Umbilical cord (tissue), 2 donors: ENCODE data around the gene CORO2A. TPM values are rescaled to one million over a fixed set of nuclear protein-coding genes. Genes with fewer than 3 reads are reported as not detected.

ENCODE experiments used
- DNase-seq: peaks from one replicate; pipeline ENCODE4 v3.0.0-alpha.2; 2015; ENCODE audit warnings: low spot score
- total RNA-seq: library from RNA; depleted of rRNA; stranded (reverse); fragments of >200 nt; gene quantifications from one replicate; pipeline ENCODE4 v1.2.3, GENCODE V29; 2014; ENCODE audit warnings: low replicate concordance; ENCODE audit not compliant: insufficient read depth

CORO2A gene
- total RNA-seq, 1 donor from 2014 or later, result 3.9 TPM

DNA sequence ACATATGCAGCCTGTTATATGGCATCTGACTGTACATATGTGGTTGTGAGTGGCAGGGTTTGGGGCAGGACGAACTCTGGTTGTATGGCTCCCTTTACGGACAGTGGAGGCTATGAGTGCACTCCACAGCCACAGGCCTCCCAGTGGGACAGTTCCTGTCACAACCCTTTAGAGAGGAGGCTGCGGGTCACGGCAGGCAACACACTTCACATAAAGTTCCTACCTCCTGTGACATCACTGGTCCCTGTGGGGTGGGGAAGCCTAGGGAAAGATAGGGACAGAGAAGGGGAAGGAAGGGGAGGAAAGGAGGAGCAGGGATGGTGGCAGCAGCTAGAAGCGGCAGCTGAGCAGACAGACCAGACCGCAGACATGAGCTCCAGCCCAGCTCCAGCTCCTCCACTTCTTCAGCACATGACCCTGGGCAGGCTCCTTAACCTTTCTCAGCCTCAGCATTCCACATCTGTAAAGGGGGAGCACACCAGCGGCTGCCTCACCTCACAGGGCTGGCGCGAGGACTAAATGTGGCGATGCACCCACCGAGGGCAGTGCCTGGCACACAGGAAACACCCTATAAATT lies 27.4 kb upstream of the CORO2A start:
- no peak for DNase-seq

DNA sequence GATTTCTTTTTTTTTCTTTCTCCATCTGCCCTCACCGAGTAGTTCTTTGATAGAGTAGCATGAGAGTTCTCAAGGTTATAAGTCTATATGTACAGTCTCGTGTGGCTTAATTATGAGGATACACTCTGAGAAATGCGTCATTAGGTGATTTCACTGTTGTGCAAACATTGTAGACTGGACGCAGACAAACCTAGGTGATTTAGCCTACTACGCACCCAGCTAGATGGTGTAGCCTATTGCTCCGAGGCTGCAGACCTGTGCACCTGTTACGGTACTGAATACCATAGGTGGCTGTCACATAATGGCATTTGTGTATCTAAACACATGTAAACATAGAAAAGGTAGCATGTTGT lies 26.9 kb upstream of the CORO2A start:
- no peak for DNase-seq

DNA sequence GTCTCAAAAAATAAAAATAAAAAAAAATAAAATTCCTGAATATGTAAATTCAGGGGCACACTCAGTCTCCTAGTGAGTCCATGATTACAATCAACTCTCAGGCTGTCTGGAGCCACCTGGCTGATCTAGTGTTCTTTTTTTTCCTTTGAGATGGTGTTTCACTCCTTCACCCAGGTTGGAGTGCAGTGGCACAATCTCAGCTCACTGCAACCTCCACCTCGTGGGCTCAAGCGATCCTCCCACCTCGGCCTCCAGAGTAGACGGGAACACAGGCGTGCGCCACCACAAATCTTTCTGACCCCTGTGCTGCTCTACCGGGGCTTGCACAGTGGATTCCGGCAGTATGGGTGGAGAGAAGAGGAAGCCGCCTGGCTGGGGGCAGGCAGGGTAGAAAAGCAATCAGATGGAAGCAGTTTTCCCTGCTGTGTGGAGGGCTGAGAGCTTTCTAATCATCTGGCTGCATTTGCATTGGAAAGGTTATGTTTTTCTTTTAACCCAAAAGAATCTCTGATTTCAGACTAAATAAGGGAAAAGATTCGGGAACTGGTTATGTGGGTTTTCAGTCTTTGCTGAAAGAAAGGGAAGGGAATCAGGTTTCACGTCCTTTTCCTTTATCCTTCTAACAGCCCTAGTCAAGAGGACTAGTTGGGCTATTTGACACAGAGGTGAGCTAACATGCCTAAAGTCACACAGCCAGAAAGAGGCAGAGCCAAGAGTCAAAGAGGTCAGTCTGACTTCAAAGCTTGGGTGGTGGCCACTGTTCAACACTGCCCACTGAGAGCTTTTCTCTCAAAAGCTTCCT lies 26.3 kb upstream of the CORO2A start:
- DNase-seq, result peak; percentile 21

DNA sequence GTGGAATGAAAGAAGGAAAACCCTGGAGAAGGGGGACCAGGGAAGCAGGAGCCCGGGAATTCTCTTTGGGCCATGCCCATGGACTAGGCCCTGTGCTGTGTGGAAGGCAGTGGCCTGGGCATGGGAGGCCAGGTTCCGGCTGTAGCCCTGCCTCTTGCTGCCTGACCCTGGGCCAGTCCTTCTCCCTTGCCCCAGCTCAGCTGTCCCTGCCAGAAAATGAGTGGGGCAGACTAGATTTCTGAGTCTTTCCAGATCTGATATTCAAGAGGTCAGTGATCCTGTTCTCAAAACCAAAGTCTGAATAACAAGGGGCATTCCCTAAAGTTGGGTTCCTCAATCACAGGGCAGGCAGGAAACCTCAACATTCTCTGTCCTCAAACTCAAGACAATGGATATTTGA lies 24.8 kb upstream of the CORO2A start:
- no peak for DNase-seq

DNA sequence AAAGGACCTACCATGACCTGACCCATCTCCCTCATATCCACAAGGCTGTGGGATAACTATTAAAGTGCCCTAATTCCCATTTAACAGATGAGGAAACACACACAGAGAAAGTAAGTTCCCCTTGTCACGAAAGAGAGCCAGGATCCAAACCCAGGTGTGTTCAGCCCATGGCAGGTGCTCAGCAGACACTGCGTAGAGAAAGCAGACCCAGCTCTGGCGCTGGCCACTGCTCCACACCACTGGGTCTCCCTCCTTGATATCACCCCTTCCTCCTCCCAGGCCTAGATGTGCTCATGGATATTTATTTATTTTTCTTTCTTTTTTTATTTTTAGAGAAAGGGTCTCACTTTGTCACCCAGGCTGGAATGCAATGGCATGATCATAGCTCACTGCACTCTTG lies 24.0 kb upstream of the CORO2A start:
- DNase-seq, result no peak

DNA sequence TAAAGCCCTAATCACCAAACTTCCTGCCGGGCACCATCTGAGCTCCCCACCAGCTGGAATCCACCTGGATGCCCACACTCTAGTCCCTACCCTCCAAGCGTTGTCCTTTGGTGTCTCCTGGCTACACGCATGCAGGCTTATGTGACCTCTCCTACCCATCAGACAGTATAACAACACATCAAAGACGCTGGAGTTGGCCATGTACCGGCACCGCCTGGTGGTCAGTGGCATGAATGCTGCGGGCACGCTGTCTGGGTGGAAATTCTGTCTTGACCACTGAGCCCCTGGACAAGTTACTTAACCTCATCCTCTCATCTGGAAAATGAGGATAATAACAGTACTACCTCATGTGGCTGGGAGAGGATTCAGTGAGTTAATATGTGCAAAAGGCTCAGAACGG lies 23.4 kb upstream of the CORO2A start:
- no peak for DNase-seq

DNA sequence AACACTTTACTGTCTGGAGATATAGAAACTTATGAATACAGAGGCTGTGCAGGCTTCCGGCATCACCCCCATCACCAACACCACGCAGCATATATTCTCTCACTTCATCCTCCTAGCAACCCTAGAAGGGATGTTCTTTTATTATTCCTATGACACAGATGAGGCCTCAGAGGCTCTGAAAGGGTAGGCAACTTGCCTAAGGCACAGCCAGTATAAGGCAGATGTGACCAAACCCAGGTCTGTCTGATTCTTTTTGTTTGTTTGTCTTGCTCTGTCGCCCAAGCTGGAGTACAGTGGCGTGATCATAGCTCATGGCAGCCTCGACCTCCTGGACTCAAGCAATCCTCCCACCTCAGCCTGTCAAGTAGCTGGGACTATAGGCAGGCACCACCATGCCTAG lies 22.8 kb upstream of the CORO2A start:
- peak; percentile 17 for DNase-seq

DNA sequence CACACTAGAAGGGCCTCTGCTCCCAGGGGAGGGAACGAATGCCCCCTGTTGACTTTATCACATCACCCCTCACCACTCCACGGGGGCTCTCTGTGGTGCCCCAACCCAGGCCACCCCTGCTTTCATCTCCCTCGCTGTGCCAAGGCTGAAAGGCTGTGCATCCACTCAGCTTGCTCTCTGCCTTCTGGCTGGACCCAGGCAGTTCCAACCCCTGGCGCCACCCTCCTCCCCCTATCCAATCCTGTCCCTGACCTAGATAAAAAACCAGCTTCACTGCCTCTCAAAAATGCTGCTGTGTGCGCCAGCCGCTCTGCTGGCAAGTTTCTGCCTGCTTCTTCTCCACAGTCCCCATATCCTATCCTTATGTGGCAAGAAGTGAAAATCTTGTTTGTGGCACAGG lies 22.4 kb upstream of the CORO2A start:
- peak; percentile 32 for DNase-seq

DNA sequence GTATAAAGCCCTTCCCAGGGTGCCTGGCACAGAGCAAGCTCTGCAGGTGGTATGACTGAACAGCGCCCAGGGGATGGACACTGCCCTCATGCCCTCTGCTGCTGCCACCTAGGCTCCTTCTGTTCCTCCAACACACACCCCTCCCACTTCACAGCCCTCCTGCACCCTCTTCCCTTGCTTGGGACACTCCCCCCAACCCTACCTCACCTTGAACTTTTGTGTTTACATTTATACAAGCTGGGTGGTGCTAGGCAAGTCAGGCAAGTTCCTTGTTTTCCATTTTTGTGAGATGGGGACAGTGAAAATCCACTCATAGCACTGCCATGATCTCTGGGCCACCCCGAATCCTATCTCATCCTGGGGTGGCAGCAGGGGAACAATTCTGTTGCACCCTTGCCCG lies 18.8 kb upstream of the CORO2A start:
- DNase-seq, result no peak

DNA sequence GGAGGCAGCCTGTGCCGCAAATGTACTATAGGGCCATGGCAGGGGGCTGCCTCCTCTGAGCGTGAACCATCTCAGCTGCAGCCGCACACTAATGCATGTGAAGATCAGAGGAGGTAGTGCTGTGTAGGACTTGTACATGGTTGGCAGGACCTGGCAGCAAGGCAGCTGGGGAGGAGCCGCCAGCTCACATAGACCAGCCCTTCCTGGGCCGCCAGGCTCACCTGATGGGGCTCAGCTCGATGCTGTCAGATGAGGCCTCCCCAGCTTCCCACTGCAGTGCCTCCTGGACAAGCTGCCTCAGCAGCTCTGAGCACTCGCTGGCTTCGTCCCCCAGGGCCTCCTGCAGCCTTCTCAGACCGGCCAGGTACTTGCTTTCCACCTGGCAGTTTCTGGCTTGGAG lies 18.0 kb upstream of the CORO2A start:
- DNase-seq, result no peak

DNA sequence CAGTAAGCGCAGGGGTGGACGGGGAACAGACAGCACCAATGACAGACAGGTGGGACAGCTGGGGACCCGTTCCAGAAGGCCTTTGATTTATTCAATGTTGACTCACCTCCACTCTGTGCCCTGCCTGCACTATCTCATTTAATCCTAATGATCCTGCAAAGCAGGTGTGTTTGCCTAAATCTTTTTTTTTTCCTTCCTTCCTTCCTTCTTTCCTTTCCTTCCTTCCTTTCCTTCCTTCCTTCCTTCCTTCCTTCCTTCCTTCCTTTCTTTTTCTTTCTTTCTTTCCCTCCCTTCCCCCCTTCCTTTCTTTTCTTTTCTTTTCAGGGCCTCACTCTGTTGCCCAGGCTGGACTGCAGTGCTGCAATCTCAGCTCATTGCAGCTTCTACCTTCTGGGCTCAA lies 17.1 kb upstream of the CORO2A start:
- no peak for DNase-seq

DNA sequence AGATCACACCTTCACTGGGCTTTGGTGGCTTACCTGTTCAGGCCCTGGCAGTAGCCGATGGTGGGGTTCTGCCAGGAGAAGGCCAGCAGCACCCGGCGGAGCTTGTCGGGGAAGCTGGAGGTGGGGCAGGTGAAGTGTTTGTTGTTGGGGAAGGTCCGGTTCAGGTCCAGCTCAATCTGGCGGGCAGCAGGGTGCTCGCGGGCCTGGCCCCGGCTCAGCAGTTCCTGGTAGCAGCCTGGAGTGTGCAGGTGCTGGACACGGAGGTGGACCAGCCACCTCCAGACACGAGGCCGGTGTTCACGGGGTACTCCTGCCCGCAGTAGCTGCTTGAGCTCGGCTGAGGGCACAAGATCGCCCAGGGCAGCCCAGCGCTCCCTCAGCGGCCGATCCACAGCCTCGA lies 16.2 kb upstream of the CORO2A start:
- DNase-seq, result no peak

DNA sequence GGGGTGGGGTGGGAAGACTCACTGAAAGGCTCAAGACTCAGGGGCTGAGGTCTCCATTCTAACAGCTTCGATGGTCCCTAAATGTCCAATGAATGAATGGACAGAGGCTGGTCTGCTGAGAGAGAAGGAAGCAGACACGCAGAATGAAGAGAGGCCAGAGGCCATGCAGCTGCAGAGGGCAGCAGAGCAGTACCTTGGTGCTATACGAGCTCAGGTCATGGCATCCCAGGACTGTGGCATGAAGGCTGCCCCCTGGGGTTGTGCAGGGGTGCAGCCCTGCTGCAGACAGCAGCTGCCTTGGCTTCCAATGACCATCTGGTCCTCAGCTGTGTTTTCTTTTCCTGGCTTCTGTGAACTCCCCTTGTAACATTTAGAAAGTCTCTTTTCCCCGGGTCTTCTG lies 15.2 kb upstream of the CORO2A start:
- no peak for DNase-seq

DNA sequence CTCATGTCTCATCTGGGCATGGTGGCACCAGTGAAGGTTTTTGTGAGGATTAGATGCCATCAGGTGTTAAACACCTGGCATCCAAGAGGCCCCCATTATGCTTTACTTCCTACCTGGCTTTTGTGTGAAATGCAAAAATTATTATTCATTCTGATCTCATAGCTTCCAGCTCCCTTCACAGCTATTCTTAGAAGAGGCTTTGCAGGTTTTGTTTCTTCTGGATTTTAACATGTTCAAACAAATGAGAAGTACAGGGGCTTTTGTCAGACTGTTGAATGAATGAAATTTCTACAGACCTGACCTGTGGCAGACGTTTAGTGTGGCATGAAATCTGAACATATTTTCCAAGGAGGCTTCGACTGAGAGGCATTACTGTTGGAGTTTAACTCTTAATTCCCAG lies 14.3 kb upstream of the CORO2A start:
- no peak for DNase-seq

DNA sequence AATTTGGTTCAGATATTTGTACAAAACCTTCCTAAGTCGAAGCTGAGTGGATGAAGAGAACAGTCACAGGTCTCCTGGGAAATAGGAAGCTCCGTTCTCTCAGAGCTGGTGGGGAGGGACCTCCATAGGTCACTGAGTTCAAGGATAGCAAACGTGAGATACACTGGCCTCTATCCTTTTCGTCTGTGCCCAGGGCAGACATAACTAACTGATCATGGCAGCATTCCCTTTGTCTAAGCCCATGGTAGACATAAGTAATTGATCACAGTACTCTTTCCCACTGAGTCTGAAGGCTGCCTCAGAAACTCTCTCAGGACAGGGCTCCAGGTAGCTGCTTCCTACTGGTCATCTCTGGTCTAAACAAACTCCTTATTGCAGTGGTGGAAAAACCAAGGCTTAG lies 12.3 kb upstream of the CORO2A start:
- DNase-seq, result no peak

DNA sequence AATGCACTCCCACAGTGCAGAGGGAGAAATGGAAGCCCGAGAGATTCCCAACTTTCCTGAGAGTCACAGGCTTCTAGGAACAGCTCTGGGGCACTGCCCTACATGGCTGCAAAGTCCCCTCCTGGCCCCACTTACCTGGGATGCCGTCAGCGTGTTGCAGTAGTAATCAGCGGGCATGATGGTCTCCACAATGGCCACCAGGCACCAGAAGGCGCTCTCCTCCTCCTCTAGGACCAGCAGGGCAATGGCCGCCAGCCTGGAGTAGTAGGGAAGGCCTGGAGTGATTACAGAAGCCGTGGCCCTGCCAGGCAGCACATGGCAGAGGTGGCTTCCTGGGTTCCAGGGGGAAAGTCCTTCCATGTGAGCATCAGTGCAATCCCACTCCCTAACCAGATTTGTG lies 10.7 kb upstream of the CORO2A start:
- DNase-seq, result no peak

DNA sequence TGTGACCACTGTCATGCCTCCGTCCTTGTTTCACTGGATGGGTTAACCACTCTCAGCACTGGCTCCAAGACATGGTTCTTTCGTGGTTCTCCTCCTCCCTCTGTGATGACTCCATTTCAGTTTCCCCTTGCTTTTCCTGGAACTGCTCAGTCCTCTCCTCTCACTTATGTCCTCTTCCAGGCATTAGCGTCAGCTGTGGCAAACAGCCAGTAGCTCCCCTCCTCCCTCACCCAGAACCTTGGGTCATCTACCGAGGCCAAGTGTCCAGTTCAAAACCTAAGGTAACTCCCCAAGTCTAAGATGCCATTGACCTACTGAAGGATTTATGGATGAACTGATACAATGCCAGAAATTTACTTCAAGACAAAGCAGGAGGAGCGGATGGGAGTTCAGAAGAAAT lies 9.8 kb upstream of the CORO2A start:
- no peak for DNase-seq

DNA sequence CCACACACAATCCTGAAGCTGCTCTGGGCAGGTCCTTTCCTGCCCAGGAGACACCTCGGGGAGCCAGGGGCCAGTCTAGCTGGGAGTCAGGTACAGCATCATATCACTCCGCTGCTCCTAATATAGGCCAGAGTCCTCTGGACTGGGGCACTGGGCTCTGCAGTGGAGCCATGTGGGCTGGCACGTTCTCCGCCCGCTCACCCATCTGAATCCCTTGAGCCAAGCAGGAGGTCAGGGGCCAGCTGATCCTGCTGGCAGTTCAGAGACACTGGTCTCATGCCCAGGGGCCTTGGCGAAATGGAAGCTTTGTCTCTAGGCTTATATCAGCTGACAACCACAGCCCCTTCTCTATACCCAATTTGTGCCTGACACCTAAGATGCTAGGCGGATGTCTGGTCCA lies 9.3 kb upstream of the CORO2A start:
- no peak for DNase-seq

DNA sequence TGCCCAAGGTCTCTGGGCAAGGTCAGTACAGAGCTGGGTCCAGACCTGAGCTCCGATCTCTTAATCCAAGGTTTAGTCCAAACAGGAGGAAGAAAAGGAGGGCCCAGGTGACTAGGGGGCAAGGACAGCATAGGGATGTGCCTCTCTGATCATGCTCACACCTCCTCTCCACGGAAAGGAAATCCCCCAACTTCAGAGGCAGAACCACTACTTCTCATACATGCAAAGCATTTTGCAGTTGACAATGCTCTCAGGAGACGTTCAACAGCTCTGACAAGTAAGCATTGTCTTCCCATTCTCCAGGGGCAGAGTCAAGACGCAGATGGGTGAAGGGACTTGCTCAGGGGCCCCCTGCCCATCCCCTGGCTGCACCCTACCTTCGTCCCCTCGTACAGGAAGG lies 8.7 kb upstream of the CORO2A start:
- DNase-seq, result no peak

DNA sequence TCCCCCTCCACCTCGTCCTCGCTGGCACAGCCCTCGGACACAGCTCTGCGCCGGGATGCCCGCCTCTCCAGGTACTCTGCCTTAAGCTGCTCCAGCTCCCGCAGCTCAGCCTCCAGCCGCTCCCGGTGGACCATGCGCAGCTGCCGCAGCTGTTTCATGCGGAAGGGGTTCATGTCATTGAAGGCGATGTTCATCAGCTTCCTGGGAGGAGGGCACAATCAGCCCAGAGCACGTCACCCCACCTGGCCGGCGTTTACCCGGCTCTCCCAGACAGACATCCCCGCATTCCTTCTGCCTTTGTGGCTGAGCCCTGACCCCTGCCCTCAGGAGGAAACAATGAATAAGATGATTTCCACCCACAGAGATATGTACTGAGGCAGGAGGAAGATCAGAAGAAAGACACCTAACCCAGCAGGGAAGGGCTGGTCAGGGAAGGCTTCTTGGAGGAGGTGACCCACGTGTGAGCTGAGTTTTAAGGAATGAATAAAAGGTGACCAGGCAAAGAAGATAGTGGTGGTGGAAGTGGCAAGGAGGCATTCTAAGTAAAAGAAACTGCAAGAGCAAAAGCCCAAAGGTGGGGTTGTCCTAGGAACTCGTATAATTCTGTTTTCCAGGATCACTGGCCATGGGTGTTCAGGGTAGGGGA lies 7.1 kb upstream of the CORO2A start:
- no peak for DNase-seq

DNA sequence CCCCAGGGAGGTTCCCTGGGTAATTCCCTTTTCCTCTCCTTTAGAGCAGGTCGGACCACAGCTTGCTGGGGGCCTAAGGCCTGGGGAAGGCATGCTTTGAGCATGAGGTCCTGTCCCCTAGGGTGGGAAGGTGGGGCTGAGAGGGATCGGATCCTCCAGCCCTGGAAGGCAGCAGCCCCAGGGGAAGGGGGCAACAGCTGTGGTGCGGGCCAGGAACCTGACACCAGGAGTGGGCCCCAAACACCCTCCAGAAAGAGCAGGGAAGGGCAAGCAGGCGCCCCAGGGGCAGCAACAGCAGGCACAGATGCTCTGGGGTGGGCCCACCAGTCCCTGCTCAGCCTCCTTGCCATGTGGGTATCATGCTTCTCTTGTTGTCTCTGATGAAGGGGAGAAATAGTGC lies 3.2 kb upstream of the CORO2A start:
- no peak for DNase-seq

DNA sequence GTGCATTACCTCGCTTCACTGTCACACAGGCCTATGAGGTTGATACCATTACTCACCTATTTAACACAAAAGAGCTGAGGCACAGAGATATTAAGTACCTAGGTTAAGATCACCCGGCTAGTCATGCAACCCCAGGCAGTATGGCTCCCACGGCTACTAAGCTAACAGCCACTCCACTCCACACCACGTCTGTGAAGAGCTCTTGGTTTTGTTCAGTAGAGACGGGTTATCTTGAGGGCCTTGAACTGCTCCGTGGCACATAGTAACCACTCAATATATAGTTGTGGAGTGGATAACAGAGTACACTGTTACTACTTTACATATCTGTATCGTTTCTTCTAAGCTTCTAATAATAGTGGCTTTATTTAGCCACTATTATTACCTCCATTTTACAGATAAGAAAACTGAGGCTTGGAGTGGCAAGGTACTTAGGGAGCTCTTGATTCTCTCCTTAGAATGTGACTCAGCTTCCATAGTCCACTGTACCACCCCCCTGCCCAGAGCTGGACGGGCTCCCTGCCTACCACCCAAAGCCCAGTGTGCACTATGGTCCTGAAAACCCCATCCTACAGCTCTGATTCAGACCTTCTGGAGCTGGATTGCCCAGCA lies 1.0 kb upstream of the CORO2A start:
- DNase-seq, result no peak
